ENCODE data around the gene CPEB3.
A peak's percentile ranks its signal among the peaks of the same experiment; 100 is the strongest.

CPEB3 gene

GRCh38 chr10:92274071-92274470 lies 16.8 kb downstream of the CPEB3 start:
- no peak overlapping the region for H3K27ac ChIP-seq
- DNase-seq (ENCODE audit: low read depth, low spot score) = no peak

- no peak for DNase-seq (ENCODE audit: low read depth, low spot score)
- no peak overlapping the region for H3K27ac ChIP-seq
These were observed 22.1 kb downstream of the CPEB3 start for GRCh38 chr10:92268748-92269147.

DNA sequence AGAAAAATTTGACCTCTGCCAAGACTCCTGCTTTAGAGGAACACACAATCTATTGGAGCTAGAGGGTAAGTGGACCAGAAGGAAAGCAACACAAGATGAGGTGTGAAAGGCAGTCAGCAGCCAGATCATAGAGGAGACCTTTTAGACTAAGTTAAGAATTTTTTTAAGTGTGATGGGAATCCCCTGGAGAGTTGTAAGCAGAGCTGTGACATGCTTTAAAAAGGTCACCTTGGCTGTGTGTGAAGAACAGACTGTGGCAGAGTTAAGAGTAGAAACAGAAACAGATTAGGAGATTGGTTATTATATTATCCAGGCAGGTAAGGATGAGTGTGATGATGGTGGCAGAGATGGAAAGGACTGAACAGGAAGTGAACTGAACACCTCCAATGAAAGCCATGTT lies 23.5 kb downstream of the CPEB3 start:
- no peak overlapping the region for H3K27ac ChIP-seq
- no peak for DNase-seq (ENCODE audit: low read depth, low spot score)

GRCh38 chr10:92265687-92266258 lies 25.1 kb downstream of the CPEB3 start:
- H3K27ac ChIP-seq = no peak overlapping the region
- no peak for DNase-seq (ENCODE audit: low read depth, low spot score)

DNA sequence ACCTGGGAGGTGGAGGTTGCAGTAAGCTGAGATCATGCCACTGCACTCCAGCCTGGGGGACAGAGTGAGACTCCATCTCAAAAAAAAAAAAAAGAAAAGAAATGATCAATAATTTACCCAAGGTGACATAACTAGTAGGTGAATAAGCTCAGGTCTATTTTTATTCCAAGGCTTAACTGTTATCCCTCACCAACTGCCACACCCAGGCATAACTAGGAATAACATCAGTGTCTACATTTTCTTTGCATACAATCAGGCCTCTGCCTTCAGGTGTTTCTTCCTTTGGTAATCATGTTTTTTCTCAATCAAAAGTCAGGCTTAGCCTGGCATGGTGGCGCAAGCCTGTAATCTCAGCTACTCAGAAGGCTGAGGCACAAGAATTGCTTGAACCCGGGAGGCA lies 26.6 kb downstream of the CPEB3 start:
- H3K27ac ChIP-seq = peak overlapping the region; percentile 9
- DNase-seq (ENCODE audit: low read depth, low spot score) = no peak

GRCh38 chr10:92263396-92263795 lies 27.5 kb downstream of the CPEB3 start:
- peak overlapping the region; percentile 9 for H3K27ac ChIP-seq
- DNase-seq (ENCODE audit: low read depth, low spot score) = no peak

DNA sequence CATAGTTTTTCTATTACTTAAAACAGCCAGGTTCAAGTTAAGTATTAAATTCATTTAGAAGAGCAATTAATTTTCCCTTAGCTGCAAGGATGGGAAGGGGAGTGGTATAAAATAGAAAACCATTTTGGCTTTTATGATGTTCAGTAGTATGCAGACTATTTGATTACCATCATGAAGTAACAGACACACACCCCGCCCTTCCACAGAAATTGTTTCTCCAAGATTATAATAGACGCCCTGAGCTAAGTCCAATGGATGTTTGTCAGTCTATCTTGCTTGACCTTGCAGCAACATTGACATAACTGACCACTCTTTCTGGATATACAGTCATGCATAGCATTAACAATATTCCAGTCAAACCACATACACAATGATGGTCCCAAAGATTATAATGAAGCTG lies 42.3 kb downstream of the CPEB3 start:
- no peak for DNase-seq (ENCODE audit: low read depth, low spot score)
- no peak overlapping the region for H3K27ac ChIP-seq

DNA sequence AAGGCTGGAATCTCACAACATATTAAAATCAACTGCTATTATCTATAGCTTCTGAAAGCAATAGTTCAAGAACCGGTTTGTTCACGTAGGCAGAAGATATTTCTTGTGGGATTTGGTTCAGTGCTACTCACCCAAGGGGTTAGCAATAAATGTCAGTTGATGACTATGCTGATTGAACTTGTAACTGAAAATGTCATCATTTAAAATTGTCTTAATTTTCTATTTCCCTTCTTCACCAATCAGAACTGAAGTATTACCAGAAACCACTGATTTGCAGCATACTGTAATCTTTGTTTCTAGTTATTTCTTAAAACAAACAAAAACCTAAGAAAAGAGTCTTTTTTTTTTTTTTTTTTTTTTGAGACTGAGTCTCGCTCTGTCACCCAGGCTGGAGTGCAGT lies 46.1 kb downstream of the CPEB3 start:
- no peak overlapping the region for H3K27ac ChIP-seq
- DNase-seq (ENCODE audit: low read depth, low spot score) = no peak

- DNase-seq (ENCODE audit: low read depth, low spot score) = no peak
- H3K27ac ChIP-seq = peak overlapping the region; percentile 47
These were observed 47.8 kb downstream of the CPEB3 start for GRCh38 chr10:92242910-92243671.

DNA sequence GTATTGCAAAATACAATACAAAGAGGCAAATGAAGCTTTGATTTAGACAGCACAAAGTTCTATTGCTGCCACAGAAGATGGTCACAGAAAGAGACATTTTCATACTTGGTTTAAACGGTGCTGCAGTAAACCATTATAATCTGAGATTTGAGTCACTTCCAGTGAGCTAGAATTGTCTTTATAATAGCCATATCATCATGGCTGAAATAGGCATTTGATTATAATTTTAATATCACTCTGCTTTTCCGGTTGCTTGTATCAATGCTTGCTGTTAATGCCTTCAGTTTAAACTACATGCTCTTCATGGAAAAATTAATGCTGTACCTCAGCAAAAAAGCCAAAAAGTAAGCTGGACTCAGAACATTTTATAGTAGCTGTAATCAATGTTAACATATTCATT lies 48.5 kb downstream of the CPEB3 start:
- no peak for DNase-seq (ENCODE audit: low read depth, low spot score)
- no peak overlapping the region for H3K27ac ChIP-seq

- H3K27ac ChIP-seq = peak overlapping the region; percentile 80
- no peak for DNase-seq (ENCODE audit: low read depth, low spot score)
These were observed 49.4 kb downstream of the CPEB3 start for GRCh38 chr10:92241501-92241900.

GRCh38 chr10:92241158-92241500 lies 49.7 kb downstream of the CPEB3 start:
- DNase-seq (ENCODE audit: low read depth, low spot score) = no peak
- peak overlapping the region; percentile 80 for H3K27ac ChIP-seq

DNA sequence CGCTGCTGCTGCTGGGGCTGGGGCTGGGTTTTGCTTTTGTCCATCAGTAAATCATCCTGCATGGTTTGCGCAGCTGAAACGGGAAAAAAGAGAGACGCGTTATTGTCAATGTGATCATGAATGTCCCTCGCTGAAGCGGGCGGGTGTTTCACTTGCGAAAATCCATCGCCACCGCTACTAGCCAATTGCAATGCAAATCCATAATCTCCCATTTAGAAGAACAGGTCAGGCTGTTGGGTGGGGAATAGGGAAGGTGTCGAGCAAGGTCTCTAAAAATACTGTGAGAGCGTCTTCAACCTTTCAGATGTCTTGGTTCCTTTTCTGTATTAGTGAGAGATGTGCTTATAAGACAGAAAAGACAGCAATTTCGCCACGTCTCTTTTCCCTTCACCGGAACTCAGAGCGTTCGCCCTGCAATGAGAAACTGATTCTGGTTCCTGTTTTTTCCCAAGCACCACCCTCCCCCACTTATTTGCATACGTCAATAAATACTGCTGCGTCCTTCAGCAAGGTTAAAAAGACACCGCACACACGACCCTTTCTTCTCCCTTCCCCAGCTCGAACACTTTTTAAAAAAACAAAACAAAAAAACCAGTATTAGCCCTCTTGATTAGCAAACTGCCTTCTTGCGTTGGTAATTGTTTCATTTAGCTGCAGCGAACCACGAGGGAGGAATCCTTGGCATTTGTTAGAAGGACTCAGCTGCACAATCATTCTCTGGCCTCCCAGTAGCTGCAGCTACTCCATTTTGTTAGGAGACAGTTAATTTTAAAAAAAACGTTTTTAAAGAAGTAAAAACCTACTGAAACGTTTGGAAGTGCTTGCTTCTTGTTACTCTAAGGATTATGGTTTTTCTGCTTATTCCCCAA lies 50.4 kb downstream of the CPEB3 start:
- H3K27ac ChIP-seq = peak overlapping the region; percentile 80
- no peak for DNase-seq (ENCODE audit: low read depth, low spot score)

- DNase-seq (ENCODE audit: low read depth, low spot score) = no peak
- H3K27ac ChIP-seq = peak overlapping the region; percentile 80
These were observed 51.1 kb downstream of the CPEB3 start for GRCh38 chr10:92239600-92240288.

GRCh38 chr10:92239151-92239599 lies 51.7 kb downstream of the CPEB3 start:
- H3K27ac ChIP-seq = peak overlapping the region; percentile 80
- no peak for DNase-seq (ENCODE audit: low read depth, low spot score)

DNA sequence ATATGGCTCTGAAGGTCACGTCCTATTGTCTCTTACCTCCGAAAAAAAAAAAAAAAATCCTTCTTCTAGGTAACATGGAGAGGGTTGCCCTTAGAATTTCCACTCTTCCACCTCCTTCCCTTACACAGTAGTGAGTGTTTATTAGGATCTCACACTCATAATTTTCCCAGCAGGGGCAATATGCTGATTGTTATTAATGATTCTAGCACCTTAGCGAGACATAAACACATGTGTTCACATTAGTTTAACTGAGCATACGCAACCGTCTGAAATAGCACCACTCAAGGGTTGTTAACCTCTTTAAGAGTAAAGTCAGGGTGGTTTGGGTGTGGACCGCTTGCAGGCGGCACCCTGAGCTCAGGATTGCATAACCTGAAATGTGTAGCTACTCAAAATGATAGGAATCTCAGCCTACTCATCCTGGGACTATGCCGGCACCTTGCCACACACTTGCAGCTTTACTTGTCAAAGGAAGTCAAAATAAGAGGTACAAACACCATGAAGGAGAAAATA lies 52.2 kb downstream of the CPEB3 start:
- H3K27ac ChIP-seq = peak overlapping the region; percentile 80
- peak; percentile 82 for DNase-seq (ENCODE audit: low read depth, low spot score)

DNA sequence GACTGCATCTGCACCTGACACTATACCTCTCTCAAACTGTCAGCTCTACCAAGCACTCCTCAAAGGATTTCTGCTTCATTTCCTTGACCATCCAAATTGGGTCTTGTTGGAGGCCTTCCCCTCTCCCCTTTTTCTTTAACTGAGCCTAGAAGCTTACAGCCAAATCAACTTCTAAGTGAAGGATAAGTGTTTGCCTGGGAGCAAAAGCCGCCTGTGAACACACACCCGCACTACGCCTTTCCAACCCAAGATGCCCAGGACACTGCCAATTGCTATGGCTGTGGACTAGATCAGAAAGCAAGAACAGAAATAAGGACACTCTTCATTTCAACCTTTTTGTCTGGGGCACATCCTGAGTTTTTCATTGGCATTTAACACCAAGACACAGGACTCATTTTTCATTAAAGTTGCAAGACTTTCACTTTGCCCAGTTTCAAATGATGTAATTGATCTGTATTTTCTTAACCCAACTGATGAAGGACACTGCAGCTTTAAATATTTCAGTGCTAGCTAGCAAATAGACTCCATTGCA lies 52.8 kb downstream of the CPEB3 start:
- no peak for DNase-seq (ENCODE audit: low read depth, low spot score)
- peak overlapping the region; percentile 80 for H3K27ac ChIP-seq

DNA sequence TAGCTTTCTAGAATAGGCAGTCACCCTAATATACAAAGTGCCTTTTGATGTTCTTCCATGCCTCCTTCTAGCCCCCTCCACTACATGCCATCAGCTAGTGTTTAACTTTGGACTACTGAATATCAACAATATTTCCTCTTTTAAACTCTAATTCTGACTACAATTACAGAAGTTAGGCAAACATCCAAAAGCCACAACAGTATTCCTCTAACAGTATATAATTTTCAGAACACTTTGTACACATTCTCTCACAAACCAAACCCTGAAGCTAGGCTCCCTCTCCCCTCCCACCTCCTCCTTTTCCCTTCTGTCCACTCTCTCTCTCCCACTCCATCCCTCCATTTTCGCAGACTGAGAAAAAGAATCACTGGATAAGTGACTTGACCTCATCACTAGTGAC lies 59.7 kb downstream of the CPEB3 start:
- no peak overlapping the region for H3K27ac ChIP-seq
- no peak for DNase-seq (ENCODE audit: low read depth, low spot score)

DNA sequence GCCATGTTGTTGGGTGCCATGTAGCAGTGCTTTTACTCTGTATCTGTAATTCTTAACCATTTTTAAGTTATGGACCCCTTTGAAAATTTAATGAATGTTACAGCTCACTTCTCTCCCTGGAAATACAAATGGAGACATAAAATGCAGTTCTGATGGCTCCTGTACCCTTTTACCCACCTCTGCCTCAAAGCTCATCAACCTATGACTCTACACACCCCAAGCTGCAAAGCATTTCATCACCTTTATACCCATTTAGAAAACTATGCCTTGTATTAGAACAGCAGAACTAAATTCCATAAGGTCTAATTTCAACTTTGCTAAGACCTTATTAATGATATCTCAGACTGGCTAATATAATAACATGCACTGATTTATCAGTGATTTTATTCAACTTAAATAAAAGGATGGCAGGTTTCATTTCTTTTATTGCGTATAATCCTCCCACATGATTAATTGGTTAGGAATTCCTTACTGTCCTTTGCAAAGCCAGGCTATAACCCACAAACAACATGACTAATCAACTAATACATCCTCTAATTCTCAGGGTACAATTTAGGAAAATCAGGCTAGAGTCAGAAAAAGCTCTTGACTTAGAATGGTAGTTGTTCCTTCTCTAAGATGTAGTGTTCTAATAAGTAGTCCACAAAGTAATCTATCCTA lies 68.1 kb downstream of the CPEB3 start:
- no peak for DNase-seq (ENCODE audit: low read depth, low spot score)
- peak overlapping the region; percentile 71 for H3K27ac ChIP-seq

DNA sequence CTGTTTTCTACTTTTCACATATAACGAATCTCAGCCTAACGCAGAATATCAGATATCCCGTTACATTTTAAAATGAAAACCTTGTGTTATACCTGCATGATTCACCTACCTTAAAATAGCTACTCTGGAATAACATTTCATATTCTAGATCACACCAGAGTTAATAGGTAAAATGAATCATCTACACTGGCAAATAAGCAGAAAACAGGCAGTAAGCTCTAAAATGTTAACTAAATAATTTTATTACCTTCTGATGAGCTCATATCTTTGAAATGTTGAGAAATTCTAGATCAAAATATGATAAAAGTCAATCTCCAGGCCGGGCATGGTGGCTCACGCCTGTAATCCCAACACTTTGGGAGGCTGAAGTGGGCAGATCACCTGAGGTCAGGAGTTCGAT lies 71.3 kb downstream of the CPEB3 start:
- no peak for DNase-seq (ENCODE audit: low read depth, low spot score)
- H3K27ac ChIP-seq = no peak overlapping the region

Measured in epithelial cell of prostate (primary cell).